ENCODE results near the gene LRRC14B.

LRRC14B gene

DNA sequence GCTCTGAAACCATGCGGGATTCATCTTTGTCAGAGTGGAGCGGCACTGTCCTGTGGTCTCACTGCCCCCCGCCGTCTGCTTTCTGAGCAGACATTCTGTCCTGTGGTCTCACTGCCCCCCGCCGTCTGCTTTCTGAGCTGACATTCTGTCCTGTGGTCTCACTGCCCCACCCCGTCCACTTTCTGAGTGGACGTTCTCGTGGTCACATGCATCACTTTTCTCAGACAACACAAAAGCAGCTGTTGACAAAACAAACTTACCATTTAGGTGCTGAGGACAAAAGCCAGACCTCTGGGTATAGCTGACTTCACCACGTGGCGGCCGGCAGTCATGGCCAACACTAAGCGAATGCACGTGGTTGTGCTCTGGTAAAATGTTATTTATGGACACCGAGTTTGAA, 2.8 kb downstream of the LRRC14B start:
- no peak for DNase-seq

DNA sequence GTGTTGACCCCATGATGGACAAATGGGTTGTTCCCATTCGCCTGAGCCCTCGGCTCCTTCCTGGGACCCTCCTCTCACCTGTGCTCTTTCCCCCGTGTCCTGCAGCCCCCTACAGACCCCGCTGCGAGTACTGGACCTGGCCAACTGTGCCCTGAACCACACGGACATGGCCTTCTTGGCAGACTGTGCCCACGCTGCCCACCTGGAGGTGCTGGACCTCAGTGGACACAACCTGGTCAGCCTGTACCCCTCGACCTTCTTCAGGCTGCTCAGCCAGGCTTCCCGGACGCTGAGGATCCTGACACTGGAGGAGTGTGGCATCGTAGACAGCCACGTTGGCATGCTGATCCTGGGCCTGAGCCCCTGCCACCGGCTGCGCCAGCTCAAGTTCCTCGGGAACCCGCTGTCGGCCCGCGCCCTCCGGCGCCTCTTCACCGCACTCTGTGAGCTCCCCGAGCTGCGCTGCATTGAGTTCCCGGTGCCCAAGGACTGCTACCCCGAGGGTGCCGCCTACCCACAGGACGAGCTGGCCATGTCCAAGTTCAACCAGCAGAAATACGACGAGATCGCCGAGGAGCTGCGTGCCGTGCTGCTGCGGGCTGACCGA, 3.4 kb downstream of the LRRC14B start:
- DNase-seq = no peak

DNA sequence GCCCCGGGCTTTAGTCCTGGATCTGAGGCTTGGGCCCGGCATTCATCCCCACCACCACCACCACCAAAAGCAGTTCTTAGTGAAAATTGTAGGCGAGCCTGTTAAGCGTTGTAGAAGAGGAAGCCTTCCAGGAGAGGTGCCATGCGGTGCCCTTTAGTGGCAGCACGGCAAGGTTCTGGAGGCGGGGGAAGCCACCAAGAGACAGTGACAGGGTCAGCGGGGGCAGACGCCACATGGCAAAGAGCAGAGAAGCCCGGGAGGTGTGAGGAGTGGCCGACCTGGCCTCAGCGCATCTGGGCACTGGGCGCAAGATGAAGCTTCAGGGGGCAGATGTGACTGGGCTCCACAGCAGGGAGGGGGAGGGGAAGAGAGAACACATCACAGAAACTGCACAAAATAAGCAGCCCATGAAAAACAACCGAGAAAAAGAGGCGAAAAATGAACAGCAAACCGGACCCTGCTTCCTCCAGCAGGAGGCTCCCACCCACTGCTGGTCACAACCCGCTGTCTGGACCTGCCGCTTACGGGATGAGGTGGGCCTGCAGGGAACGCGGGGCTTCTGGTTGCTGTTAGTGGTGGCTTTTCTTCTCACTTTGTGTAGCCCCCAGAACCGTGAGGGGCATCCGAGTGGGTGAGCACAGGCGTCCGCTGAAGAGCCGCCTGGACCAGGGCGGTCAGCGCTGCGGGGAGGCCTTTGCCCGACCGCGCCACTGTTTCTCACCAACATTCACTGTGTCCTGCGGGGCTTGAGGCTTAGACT, 4.3 kb downstream of the LRRC14B start:
- DNase-seq = no peak

DNA sequence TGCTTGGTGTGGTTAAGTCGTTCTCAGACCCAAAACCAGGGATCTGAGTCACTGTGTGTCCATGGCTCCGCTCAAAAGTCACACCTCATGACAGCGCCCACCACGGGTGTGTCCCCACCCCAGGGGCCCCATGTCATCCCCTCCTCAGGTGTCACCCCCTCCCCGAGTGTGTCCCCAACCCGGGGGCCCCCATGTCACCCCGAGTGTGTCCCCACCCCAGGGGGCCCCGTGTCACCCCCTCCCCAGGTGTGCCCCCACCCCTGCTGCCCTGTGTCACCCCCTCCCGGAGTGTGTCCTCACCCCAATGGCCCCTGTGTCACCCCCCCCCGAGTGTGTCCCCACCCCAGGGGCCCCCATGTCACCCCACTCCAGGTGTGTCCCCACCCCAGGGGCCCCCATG, 5.1 kb downstream of the LRRC14B start:
- DNase-seq = no peak

DNA sequence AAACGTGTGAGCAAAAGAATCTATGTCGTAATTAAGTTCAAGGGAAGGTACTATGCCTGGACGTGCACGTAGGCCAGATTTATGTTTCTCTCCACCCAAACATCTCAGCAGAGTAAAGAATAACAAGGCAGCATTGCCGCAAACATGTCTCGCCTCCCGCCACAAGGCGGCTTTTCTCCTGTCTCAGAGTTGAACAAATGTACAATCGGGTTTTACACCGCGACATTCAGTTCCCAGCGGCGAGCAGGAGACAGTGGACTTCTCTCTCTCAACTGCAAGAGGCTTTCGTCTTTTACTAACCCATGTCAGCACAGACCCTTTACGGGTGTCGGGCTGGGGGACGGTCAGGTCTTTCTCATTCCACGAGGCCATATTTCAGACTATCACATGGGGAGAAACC, 5.7 kb downstream of the LRRC14B start:
- peak; percentile 11 for DNase-seq

DNA sequence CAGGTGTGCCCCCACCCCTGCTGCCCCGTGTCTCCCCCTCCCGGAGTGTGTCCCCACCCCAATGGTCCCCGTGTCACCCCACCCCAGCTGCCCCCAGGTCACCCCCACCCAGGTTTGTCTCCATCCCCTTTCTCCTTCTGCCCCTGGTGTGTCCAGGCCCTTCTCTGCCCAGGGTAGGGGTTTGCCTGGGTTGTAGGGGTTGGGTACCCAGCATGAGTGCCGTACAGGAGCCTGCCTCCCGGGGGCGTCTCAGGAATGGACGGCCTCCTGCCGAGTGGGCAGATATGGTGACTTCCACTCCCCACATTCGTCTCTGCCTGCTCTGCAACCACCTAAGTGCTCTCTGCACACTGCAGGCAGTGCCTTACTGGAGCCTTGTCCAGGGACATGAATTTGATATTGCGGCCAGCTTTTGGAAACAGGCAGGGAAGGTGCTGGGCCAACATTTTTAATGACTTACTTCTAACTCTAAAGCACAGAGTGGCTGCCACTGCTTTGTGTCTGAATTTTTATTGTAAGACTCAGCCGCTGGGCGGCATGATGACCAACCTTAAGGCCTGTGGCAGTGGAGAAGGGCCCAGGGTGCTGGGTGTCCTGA, 6.7 kb downstream of the LRRC14B start:
- no peak for DNase-seq

DNA sequence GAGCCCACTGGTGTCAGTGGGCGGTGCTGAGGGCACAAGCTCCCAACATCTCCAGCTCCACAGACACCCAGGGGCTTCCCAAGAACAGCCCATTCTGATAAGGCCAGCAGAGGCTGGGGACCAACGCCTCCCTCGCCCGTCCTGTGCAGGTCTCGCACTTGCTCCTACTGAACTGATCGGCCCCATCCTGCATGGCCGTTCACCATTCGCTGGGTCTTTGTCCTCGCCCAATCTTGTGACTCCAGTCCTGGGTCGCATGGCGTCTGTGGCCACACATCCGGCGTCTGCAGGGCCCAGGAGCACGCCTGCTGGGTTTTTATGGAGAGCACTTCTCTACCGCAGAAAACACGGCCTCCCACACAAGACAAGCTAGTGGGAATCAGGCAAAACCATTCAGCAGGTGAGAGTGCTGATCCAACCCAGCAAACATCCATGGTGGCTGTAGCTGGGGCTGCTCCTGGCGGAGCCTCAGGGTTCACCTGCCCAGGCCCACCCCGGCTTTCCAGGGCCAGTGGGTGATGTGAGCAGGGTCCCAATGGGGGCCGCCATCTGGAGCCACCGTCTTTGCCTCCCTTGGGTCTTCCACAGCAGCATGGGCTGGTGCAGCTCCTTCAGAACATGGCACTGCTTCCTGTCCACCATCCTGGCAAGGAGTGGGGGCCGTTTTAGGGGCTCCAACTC, 7.4 kb downstream of the LRRC14B start:
- DNase-seq = no peak

DNA sequence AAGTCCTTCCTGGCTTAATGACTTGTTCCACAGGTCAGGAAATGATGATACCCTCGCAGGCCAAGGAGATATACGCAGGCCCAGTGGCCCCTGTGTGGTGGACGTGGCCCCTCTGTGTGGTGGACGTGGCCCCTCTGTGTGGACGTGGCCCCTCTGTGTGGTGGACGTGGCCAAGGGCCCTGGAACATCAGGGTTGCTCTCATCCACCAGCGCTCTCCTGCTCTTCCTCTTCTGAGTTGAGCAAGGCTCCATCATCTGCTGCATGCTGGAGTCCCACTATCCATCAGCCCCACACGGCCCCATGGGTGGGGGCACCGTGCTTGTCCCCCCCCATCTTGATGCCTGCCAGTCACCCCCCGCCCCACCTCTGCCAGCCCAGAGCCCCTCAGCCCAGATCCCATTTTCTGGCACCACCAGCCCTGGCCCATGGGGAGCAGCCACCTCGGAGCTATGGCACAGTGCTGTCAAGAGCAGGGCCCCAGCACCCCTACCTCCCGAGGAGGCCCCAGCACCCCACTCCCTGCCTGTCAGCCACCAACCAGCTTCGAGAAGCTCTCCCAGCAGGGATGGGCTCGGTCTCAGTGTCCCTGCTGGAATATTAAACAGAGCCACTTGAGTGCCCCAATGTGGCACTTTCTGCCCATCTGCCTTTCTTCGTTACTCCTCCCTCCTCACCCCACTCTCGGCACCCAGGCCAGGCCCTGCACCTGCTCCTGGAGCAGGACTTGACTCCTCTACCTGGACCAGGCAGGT, 8.1 kb downstream of the LRRC14B start:
- no peak for DNase-seq

DNA sequence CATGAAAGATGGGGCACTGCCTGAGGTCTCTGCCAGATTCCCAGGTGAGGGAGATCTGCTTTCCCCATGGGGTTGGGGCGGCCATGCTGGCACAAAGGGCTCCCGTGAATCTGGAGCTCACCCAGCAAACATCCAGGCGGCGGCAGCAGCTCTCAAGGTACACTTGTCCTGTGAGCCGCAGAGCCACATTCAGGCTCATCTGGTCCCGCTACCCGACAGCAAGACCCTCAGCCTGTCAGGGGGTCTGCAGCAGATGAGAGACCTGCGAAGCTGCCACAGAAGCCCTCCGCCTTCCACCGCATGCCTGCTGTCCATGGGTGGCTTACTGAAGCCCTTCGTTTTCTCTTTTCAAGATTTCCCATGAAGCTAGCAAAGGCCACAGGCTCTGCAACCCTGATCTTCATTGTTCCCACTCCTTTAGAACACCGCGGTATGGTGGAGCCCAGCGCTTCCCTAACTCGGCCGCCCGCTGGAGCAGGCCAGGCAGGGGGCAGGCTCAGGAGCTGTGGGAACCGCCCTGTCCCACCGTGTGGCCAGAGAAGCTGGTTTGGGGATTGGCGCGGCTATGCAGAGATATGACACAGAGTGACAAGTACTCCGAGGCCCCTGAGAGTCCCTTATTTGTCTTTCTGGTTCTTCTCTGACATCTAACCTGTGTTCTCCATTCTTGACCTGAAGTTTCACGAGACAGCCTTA, 8.8 kb downstream of the LRRC14B start:
- DNase-seq = no peak

DNA sequence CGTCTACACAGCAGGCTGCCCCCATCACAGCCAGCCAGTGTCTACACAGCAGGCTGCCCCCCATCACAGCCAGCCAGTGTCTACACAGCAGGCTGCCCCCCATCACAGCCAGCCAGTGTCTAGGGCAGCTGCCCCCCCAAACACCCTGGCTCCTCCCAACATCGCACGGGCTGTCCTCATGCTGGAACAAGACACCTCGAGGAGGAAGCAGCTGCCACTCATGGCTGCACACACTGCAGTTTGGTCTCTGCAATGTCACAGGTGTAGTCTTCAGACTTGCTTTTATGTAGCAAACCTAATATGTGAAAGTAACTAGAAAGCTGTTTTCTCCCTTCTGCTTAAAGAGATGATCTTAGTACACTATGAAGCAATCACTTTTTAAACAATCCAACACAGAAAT, 9.7 kb downstream of the LRRC14B start:
- no peak for DNase-seq

DNA sequence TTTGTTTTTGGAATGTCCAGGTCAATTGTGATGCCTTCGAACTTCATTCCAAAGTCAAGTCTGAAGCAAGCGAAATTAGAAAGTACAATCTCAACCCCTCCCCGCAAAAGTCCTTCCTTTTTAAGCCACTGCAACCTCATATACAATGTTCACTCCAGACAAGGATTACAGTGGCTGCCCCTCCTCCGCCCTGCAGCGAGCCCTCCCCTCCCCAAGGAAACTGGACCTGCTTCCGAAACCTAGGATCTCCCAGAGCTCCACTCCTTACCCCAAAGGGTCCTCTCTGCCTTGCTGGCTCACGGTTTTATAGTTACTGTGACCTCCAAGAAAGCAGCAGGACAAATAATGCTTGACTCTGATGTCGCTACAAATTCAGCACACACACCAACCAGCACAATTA, 10.4 kb downstream of the LRRC14B start:
- DNase-seq = no peak

DNA sequence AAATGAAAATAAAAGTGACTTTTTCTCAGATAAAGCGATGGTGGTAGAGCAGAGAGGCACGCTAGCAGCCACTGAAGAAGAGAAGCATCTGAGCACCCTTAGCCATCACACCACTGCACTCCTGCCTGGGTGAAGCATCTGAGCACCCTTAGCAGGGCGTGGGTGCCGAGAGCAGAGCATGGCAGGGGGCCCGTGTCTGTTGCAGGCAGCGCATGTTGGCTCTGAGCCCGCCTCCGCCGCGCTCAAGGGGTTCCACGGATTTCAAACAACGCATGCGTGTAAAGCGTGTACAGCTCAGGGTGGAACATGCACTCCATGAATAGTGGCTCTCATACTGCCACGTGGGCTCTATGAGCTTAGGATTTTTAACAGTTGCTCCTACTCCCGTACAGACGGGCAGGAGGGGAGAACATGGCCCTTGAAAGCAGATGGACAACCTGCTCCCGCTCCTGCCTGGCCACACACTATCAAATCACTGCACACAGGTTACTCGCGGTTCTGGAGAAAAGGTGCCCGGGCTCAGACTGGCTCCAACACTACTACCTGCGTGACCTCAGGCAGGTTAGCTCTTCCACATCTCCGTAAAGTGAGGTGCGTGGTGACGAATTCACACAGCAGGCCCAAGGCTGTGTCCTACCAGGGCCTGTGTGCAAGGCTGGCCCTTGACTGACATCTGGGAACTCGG, 12.1 kb downstream of the LRRC14B start:
- DNase-seq = no peak

DNA sequence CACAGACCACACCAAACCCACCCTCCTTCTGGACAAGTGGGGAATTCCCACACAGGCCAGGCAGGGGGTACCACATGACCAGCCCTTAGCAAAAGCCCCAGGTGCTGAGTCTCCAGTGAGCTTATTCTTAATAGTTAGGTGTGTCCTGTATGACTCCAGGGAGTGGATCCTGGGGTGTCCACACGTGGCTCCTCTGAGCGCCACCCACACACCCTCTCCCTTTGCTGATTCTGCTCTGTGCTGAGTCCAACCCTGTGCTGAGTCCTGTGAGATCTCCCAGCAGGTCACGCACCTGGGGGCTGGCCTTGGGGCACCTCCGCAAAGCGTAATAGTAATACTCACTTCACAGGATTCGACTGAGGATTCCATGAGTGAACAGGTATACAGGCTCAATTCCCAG, 12.7 kb downstream of the LRRC14B start:
- no peak for DNase-seq

DNA sequence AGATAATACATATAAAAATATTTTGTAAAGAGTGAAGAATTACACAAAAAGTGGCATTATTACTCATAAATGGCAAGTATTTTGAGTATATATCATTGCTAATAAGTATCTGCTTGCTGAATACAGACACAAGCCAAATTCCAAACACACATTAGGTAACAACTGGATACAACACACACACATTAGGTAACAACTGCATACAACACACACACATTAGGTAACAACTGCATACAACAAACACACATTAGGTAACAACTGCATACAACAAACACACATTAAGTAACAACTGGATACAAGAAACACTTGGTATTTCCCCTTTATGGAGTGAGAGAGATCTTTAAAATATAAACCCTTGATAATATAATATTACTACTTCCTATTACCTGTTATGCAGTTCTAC, 13.2 kb downstream of the LRRC14B start:
- no peak for DNase-seq

DNA sequence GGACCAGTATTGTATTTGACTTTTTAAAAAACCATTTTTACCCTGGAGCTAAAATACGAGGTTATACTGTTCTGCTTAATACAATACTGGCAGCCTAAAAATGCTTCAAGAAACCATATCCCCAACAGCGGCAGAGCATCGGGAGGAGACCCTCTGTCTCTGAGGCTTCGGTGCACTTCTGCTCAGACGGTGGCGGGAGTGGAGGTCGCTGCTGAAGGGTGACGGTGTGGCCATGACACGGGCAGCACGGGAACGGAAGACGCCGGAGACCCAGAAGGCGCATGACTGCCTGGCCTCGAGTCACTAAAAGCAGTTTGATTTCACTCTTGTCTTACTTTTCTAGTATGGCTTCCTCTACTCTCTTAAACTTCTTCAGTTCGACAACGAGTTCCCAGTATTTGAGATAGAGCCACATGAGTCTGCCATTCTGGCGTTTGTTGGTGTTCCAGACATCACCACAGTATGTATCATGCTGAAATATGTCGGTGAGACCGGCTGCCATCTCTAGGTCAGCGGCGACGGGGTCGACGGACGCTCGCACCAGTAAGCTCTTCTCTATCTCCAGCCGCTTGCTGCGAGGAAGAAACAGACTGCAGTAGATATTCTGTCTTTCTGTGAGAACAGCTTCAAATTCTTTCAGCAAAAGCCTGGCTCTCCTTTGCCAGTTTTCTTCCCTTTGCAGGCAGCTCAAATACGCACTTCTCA, 13.8 kb downstream of the LRRC14B start:
- DNase-seq = no peak

DNA sequence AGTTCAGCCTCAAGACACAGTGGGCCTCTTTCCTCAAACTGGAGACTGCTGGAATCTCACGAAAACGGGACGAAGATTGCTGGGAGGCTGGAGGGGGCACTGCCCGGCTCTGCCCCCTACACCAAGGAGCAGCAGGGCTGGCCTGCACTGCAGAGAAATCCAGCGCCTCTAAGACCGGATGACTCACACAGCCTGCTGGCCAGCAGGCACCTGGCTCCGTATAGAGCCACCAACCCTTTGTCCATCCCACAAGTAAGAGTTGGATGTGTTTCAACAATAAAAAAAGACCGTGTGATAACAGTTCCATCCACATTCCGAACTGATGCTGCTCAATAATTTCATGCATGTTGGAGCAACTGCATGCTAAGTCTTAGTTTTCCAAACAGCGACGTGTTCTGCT, 15.1 kb downstream of the LRRC14B start:
- peak; percentile 9 for DNase-seq

DNA sequence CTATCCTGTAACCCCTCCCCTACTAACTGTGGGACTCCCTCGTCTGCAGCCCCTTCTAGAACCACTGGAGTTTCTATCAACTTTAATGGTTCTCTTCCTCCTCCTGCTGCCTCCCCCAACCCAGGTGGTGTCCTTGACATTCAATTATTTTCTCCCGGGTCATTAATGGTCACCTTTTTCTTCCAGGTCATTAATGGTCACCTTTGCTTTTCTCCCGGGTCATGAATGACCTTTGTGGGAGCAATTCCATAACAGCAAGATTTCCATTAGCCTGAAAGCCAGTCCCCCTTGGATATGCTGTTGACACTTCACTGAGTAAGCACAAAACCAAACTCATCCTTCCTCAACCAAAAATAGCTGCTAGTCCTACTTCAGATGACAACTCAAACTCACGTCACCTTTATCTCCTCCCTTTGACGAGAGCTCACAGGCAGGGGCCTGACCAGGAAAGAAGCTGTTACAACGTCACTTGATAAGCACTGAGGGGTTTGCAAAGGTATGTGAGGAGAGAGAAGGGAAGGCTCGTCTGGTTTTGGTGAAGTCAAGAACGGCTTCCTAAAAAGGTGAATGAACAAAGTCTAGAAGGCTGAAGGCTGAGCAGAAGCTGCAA, 15.7 kb downstream of the LRRC14B start:
- DNase-seq = no peak

DNA sequence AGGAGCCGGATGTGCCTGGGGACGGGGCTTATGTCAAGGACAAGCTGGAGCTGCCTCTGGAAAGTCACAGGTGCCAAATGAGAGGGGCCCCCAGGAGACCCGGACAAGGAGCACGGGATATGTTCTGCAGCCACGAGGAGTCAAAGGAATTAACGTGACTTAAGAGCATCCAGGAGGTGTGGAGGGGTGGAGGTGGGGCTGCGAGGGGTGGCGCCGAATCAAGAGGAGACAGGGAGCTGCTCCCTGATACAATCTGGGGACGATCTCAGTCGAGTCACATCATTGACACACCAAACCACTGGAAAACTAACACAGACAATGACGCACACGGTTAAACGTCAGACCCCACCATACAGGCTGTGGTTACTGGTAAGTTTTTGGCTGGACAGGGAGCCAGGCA, 16.3 kb downstream of the LRRC14B start:
- no peak for DNase-seq

DNA sequence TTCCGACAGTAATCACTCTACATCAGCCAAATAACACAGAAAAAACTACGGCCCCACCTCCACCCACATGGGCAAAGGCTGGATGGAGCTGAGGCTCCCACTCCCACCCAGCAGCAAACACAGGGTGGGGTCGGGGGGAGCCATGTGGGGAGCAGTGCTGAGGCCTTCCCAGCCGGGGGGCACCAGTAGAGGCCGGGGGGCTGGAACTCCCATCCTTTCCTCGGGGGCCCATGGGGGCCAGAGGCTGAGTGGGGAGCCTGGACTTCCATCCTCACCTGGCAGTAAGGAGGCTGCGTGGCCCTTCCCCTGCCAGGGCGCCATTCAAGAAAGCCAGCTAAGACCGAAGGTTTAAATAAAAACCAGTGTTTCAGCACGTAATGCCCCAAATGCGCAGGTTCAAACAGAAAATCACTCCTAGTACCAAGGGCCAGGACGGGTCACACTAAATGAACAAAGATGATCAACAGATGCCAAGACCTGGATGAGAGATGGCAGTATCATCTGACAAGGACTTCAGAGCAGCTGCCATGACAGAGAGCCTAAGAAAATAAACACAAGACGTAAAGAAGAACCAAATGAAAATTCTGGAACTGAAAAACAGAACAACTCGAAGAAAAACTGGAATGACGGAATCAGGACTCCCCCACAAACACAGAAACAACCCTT, 17.3 kb downstream of the LRRC14B start:
- DNase-seq = no peak

DNA sequence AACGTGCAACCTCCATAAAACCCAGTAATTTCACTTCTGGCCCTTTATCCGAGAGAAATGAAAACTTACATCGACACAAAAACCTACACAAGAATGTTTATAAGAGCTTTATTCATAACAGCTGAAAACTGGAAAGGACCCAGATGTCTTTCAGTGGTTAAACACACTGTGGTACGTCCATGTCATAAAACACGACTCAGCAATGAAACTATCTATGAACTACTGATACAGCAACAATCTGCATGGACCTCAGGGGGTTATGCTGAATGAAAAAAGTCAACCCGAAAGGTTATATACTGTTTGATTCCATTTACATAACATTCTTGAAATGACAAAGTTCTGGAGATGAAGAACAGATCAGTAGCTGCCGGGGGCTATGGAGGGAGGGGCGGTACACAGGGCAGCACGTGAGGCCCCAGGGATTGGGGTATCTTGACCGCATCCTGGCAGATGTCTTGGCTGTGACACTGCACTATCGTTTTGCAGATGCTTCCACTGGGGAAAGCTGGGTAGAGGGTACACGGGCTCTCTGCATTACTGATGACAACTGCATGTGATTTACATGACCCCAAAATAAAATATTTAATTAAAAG, 22.6 kb downstream of the LRRC14B start:
- no peak for DNase-seq
